ENCODE results near the gene TXNDC5. TPM values are rescaled to one million over a fixed set of nuclear protein-coding genes. Genes with fewer than 3 reads are reported as not detected.

TXNDC5 gene
- total and polyA plus RNA-seq, 9 of the 15 experiments (the other 6 are each of a cell fraction or from before 2014, with no cell fraction given): 33.9 to 156 (median 137) TPM

- TF ChIP-seq ARID3A (IDR thresholded peaks at IDR 0.05; ENCODE audit: borderline replicate concordance, low read depth, low read length) (no peak), SOX6 (IDR thresholded peaks at IDR 0.05) (peak; percentile 44; the same call in 1 of the 2 replicates), ZNF764 (CRISPR knock-in tag; IDR thresholded peaks at IDR 0.05; ENCODE audit: low read depth) (no peak), SREBF1 (IDR thresholded peaks at IDR 0.05; ENCODE audit: borderline replicate concordance, low read depth, low read length) (no peak), ZFP36 (IDR thresholded peaks at IDR 0.05; ENCODE audit: low read depth, low read length, partially characterized antibody) (no peak), SNRNP70 (optimal IDR thresholded peaks at IDR 0.05; ENCODE audit: low read depth, low read length) (no peak), MEF2A (IDR thresholded peaks at IDR 0.05; ENCODE audit: control insufficient read depth, low read depth, low read length) (no peak), BDP1 (IDR thresholded peaks at IDR 0.05; ENCODE audit: insufficient read depth, insufficient read length) (no peak), ZNF280B (CRISPR knock-in tag; IDR thresholded peaks at IDR 0.05) (no peak), ZNF445 (CRISPR knock-in tag; IDR thresholded peaks at IDR 0.05; ENCODE audit: low read depth) (no peak), ASH1L (IDR thresholded peaks at IDR 0.05; ENCODE audit: borderline replicate concordance, low read depth, partially characterized antibody) (no peak), MED1 (CRISPR knock-in tag; IDR thresholded peaks at IDR 0.05; ENCODE audit: borderline replicate concordance) (no peak), HMGN3 (IDR thresholded peaks at IDR 0.05; ENCODE audit: borderline replicate concordance, extremely low read depth, insufficient read length, low read depth, low read length) (no peak), MLLT1 (IDR thresholded peaks at IDR 0.05) (no peak; a peak in 1 of 4 replicates), PURB (CRISPR knock-in tag; IDR thresholded peaks at IDR 0.05; ENCODE audit: low read depth) (no peak), SNAPC5 (CRISPR knock-in tag; IDR thresholded peaks at IDR 0.05) (no peak), HNRNPUL1 (IDR thresholded peaks at IDR 0.05; ENCODE audit: low read length) (no peak), NBN (IDR thresholded peaks at IDR 0.05; ENCODE audit: low read depth) (peak; percentile 71; the same call in 1 of the 2 replicates), HDAC1 (IDR thresholded peaks at IDR 0.05) (peak in 1 of 2 experiments; percentile 84; a peak in 2 of 4 replicates), LEF1 (IDR thresholded peaks at IDR 0.05) (no peak), NFIC (IDR thresholded peaks at IDR 0.05) (peak; percentile 51), MYNN (IDR thresholded peaks at IDR 0.05) (0 out of 2 replicates have a peak, but pooled peaks have one; percentile 19), MYNN (CRISPR knock-in tag; IDR thresholded peaks at IDR 0.05) (no peak), GTF2F1 (IDR thresholded peaks at IDR 0.05; ENCODE audit: low read depth, low read length) (no peak), U2AF2 (optimal IDR thresholded peaks at IDR 0.05; ENCODE audit: low read depth, low read length) (no peak), CBFB (CRISPR knock-in tag; IDR thresholded peaks at IDR 0.05) (no peak)
Measured at GRCh38 chr6:7912736-7913517, 2.3 kb upstream of the TXNDC5 start (continued).
